GM23338 (cell line): Measurements from ENCODE around the gene MAP3K10.

ENCODE experiments used
- CREB1 ChIP-seq: fragments of 250-450 bp; sonication (Bioruptor Pico); IDR thresholded peaks from 2 replicates; pipeline ENCODE4 v1.5.0; 2020; ENCODE audit warnings: low read depth, mild to moderate bottlenecking, moderate library complexity
- EZH2 ChIP-seq: fragments of 200-600 bp; sonication (generic); IDR thresholded peaks from one replicate; pipeline ENCODE4 v1.8.0; 2017; ENCODE audit warnings: antibody characterized with exemption, mild to moderate bottlenecking, low read depth; ENCODE audit not compliant: unreplicated experiment
- EZH2phosphoT487 ChIP-seq: fragments of 200-600 bp; sonication (generic); IDR thresholded peaks from one replicate; pipeline ENCODE4 v1.8.1; 2018; ENCODE audit warnings: antibody characterized with exemption; ENCODE audit not compliant: unreplicated experiment
- JUNB ChIP-seq: IDR thresholded peaks from one replicate; pipeline ENCODE4 v1.6.1; 2016; ENCODE audit warnings: antibody characterized with exemption; ENCODE audit not compliant: unreplicated experiment
- NANOG ChIP-seq: IDR thresholded peaks from 2 replicates; pipeline ENCODE4 v1.6.1; 2016; ENCODE audit warnings: antibody characterized with exemption, borderline replicate concordance
- POLR2AphosphoS5 ChIP-seq: IDR thresholded peaks from 2 replicates; pipeline ENCODE4 v1.6.1; 2016; ENCODE audit warnings: antibody characterized with exemption, low read depth
- STAT1 ChIP-seq: IDR thresholded peaks from one replicate; pipeline ENCODE4 v1.6.1; 2016; ENCODE audit warnings: antibody characterized with exemption; ENCODE audit not compliant: unreplicated experiment
- ZNF114 ChIP-seq: fragments of 250-450 bp; sonication (Bioruptor Pico); IDR thresholded peaks from 2 replicates; pipeline ENCODE4 v1.5.0; 2020; ENCODE audit warnings: mild to moderate bottlenecking, moderate library complexity
- TF ChIP-seq, protein P1 (sequence below): IDR thresholded peaks from one replicate; pipeline ENCODE4 v1.6.1; 2018; ENCODE audit warnings: antibody characterized with exemption; ENCODE audit not compliant: unreplicated experiment
- TF ChIP-seq, protein P2 (sequence below), 2 experiments: fragments of 200-600 bp in 1 of 2; sonication (generic) in 1 of 2; conservative IDR thresholded peaks; 2 replicates each; pipeline versions ENCODE4 v1.5.1 to v1.6.1; 2016 to 2017; ENCODE audit warnings: antibody characterized with exemption in 2 of 2, low read depth in 2 of 2, mild to moderate bottlenecking in 2 of 2, moderate library complexity in 1 of 2

DNA sequence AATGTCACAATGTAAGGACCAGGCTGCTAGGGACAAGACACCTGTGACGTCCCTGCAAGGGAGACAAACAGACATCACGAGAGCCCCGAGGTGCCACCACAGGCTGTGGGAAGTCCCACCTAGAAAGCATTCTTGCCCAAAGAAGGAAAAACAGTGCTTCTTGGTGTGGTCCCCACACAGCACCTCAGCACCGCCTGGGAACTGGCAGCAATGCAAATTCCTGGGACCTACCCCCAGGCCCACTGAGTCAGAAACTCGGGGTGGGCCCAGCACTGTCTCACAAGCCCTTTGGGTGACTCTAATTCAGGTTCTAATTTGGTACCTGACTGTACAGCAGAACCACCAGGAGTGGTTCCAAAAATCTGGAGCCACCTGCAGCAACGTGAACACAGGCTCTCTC lies 49.1 kb downstream of the MAP3K10 start:
- TF ChIP-seq, protein P1, sequence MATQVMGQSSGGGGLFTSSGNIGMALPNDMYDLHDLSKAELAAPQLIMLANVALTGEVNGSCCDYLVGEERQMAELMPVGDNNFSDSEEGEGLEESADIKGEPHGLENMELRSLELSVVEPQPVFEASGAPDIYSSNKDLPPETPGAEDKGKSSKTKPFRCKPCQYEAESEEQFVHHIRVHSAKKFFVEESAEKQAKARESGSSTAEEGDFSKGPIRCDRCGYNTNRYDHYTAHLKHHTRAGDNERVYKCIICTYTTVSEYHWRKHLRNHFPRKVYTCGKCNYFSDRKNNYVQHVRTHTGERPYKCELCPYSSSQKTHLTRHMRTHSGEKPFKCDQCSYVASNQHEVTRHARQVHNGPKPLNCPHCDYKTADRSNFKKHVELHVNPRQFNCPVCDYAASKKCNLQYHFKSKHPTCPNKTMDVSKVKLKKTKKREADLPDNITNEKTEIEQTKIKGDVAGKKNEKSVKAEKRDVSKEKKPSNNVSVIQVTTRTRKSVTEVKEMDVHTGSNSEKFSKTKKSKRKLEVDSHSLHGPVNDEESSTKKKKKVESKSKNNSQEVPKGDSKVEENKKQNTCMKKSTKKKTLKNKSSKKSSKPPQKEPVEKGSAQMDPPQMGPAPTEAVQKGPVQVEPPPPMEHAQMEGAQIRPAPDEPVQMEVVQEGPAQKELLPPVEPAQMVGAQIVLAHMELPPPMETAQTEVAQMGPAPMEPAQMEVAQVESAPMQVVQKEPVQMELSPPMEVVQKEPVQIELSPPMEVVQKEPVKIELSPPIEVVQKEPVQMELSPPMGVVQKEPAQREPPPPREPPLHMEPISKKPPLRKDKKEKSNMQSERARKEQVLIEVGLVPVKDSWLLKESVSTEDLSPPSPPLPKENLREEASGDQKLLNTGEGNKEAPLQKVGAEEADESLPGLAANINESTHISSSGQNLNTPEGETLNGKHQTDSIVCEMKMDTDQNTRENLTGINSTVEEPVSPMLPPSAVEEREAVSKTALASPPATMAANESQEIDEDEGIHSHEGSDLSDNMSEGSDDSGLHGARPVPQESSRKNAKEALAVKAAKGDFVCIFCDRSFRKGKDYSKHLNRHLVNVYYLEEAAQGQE = no peak
- TF ChIP-seq, protein P2, sequence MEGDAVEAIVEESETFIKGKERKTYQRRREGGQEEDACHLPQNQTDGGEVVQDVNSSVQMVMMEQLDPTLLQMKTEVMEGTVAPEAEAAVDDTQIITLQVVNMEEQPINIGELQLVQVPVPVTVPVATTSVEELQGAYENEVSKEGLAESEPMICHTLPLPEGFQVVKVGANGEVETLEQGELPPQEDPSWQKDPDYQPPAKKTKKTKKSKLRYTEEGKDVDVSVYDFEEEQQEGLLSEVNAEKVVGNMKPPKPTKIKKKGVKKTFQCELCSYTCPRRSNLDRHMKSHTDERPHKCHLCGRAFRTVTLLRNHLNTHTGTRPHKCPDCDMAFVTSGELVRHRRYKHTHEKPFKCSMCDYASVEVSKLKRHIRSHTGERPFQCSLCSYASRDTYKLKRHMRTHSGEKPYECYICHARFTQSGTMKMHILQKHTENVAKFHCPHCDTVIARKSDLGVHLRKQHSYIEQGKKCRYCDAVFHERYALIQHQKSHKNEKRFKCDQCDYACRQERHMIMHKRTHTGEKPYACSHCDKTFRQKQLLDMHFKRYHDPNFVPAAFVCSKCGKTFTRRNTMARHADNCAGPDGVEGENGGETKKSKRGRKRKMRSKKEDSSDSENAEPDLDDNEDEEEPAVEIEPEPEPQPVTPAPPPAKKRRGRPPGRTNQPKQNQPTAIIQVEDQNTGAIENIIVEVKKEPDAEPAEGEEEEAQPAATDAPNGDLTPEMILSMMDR (conservative IDR thresholded peaks at IDR 0.05; ENCODE audit: low read depth in 2 of 2) = no peak
- TF ChIP-seq EZH2phosphoT487 = no peak
- no peak for TF ChIP-seq CREB1 (CRISPR knock-in tag)
- TF ChIP-seq JUNB = no peak
- TF ChIP-seq POLR2AphosphoS5 = no peak
- TF ChIP-seq EZH2 = no peak
- no peak for TF ChIP-seq STAT1
- no peak for TF ChIP-seq ZNF114 (CRISPR knock-in tag)
- no peak for TF ChIP-seq NANOG
